ENCODE data around the gene GJD4. TPM values are rescaled to one million over a fixed set of nuclear protein-coding genes. Genes with fewer than 3 reads are reported as not detected.

The GJD4 gene
- total RNA-seq, 1 experiment from 2014 or later: not detected

DNA sequence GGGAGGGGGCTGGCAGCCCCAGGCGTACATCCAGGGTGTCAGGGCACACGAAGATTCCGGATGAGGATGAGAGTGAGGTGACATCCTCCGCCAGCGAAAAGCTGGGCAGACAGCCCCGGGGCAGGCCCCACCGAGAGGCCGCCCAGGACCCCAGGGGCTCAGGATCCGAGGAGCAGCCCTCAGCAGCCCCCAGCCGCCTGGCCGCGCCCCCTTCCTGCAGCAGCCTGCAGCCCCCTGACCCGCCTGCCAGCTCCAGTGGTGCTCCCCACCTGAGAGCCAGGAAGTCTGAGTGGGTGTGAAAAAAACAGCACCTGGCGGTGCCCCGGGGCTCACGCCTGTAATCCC is 3.2 kb downstream of the GJD4 start:
- no peak for DNase-seq
- H2AFZ ChIP-seq: no peak overlapping the region
- POLR2A ChIA-PET (ENCODE audit: unreplicated experiment): no interaction called here
- no peaks in the 10 kb centered on the region for H3K9me3 ChIP-seq (ENCODE audit: insufficient read depth, low read depth)
- no peaks in the 10 kb centered on the region for H3K79me2 ChIP-seq (ENCODE audit: low read depth)
- no peaks in the 10 kb centered on the region for H3K4me1 ChIP-seq (replicated peaks; ENCODE audit: insufficient read depth)
- no peaks in the 10 kb centered on the region for H3K36me3 ChIP-seq (ENCODE audit: low read depth)
- BruUV-seq (replicated peaks): no TSS peak
- CTCF ChIA-PET: no interaction called here
- no peak overlapping the region for H3K27ac ChIP-seq
- no peak for TF ChIP-seq EZH2 (IDR thresholded peaks at IDR 0.05; ENCODE audit: low read depth)
- no peak for TF ChIP-seq CTCF (conservative IDR thresholded peaks at IDR 0.05)
- H4K20me1 ChIP-seq (ENCODE audit: insufficient read depth): no peaks in the 10 kb centered on the region
- H3K4me3 ChIP-seq: no peak overlapping the region
- no peak overlapping the region for H3K4me2 ChIP-seq
- H3K27me3 ChIP-seq (ENCODE audit: insufficient read depth, low read depth): peaks cover 37% of the 10 kb centered on the region; the same call in 1 of the 2 replicates
- no peaks in the 10 kb centered on the region for H3K9me2 ChIP-seq (ENCODE audit: insufficient read depth)
- intact Hi-C loops (cut with micrococcal nuclease; ENCODE audit: unreplicated experiment): no loop called here
- no peaks in the 10 kb centered on the region for H3F3A ChIP-seq (ENCODE audit: insufficient read depth, low read depth)

DNA sequence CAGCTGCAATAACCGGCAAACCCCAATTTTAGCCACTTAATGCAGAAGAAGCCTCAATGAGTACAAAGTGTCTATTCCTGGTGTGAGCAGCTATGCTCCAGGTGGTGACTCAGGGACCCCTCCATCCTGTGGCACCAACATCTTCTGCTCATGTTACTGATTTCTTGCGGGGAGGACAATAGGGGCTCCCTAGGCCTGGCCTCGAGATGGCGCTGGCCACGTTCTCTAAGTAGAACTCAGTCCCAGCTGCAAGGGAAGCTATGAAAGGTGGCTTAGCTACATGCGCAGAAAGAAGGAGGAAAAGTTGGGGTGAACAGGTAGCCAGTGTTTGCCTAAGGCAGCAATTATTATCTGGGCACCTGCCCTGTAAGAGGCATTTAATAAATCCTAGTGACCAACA is 6.6 kb downstream of the GJD4 start:
- BruUV-seq (replicated peaks): no TSS peak
- Histone ChIP-seq H2AFZ (no peak overlapping the region), H3K27ac (no peak overlapping the region), H3K27me3 (ENCODE audit: insufficient read depth, low read depth) (peaks cover 29% of the 10 kb centered on the region; the same call in 1 of the 2 replicates), H3K4me3 (no peak overlapping the region), H3K9me2 (ENCODE audit: insufficient read depth) (no peaks in the 10 kb centered on the region), H3K4me2 (no peak overlapping the region), H3F3A (ENCODE audit: insufficient read depth, low read depth) (no peaks in the 10 kb centered on the region), H3K36me3 (ENCODE audit: low read depth) (no peaks in the 10 kb centered on the region), H3K9me3 (ENCODE audit: insufficient read depth, low read depth) (no peaks in the 10 kb centered on the region), H3K79me2 (ENCODE audit: low read depth) (no peaks in the 10 kb centered on the region), H3K4me1 (replicated peaks; ENCODE audit: insufficient read depth) (no peaks in the 10 kb centered on the region), H4K20me1 (ENCODE audit: insufficient read depth) (no peaks in the 10 kb centered on the region)
- intact Hi-C loops (cut with micrococcal nuclease; ENCODE audit: unreplicated experiment): no loop called here
- DNase-seq: no peak
- TF ChIP-seq CTCF (conservative IDR thresholded peaks at IDR 0.05) (no peak), EZH2 (IDR thresholded peaks at IDR 0.05; ENCODE audit: low read depth) (no peak)
- ChIA-PET CTCF (no interaction called here), POLR2A (ENCODE audit: unreplicated experiment) (no interaction called here)

GRCh38 chr10:35612385-35613106 is 7.4 kb downstream of the GJD4 start:
- H3K9me3 ChIP-seq (ENCODE audit: insufficient read depth, low read depth): no peaks in the 10 kb centered on the region
- TF ChIP-seq EZH2 (IDR thresholded peaks at IDR 0.05; ENCODE audit: low read depth) (no peak), CTCF (conservative IDR thresholded peaks at IDR 0.05) (no peak)
- DNase-seq: no peak
- no peaks in the 10 kb centered on the region for H3K79me2 ChIP-seq (ENCODE audit: low read depth)
- no peak overlapping the region for H2AFZ ChIP-seq
- ChIA-PET CTCF (no interaction called here), POLR2A (ENCODE audit: unreplicated experiment) (interaction anchor here (0.6 kb wide), 1 partner anchor 442 kb away, joined by 4 read pairs; no protein-coding TSS in a partner anchor)
- H3K36me3 ChIP-seq (ENCODE audit: low read depth): no peaks in the 10 kb centered on the region
- H3K4me2 ChIP-seq: no peak overlapping the region
- no TSS peak for BruUV-seq (replicated peaks)
- H3K27ac ChIP-seq: no peak overlapping the region
- no peaks in the 10 kb centered on the region for H4K20me1 ChIP-seq (ENCODE audit: insufficient read depth)
- H3K4me1 ChIP-seq (replicated peaks; ENCODE audit: insufficient read depth): no peaks in the 10 kb centered on the region
- H3K9me2 ChIP-seq (ENCODE audit: insufficient read depth): no peaks in the 10 kb centered on the region
- intact Hi-C loops (cut with micrococcal nuclease; ENCODE audit: unreplicated experiment): no loop called here
- peaks cover 36% of the 10 kb centered on the region; the same call in 1 of the 2 replicates for H3K27me3 ChIP-seq (ENCODE audit: insufficient read depth, low read depth)
- H3K4me3 ChIP-seq: no peak overlapping the region
- H3F3A ChIP-seq (ENCODE audit: insufficient read depth, low read depth): no peaks in the 10 kb centered on the region

Data from PC-9 (cell line).